ENCODE measurements around the gene GIPR.

Gene GIPR

DNA sequence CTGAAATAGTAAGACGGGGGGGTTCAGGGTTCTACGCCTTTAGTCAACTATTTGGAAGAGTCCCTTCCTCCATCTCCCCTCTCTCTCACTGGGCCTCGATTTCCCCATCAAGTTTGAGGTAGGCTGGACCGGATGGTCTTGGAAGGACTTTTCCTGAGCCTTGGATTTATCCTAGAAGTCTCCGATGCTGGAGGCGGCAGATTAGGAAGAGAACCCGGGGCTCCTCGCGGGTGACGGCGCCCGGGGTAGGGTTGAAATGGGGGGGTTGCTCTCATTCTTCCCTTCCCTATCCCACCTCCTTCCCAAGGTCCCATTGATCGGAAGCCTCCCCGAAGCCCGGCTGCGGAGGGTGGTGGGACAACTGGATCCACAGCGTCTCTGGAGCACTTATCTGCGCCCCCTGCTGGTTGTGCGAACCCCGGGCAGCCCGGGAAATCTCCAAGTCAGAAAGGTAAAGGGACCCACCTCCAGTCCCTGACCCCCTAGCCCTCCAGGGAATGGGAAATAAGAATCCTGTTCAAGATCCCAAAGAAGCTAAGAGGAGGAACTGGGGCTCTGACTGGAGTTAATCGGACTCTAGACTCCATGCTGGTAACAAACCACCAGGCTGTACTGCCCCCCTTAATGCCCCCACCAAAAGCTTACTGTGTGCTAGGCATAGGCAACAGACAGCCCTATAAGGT is 25.2 kb downstream of the GIPR start:
- TF ChIP-seq, protein P1, sequence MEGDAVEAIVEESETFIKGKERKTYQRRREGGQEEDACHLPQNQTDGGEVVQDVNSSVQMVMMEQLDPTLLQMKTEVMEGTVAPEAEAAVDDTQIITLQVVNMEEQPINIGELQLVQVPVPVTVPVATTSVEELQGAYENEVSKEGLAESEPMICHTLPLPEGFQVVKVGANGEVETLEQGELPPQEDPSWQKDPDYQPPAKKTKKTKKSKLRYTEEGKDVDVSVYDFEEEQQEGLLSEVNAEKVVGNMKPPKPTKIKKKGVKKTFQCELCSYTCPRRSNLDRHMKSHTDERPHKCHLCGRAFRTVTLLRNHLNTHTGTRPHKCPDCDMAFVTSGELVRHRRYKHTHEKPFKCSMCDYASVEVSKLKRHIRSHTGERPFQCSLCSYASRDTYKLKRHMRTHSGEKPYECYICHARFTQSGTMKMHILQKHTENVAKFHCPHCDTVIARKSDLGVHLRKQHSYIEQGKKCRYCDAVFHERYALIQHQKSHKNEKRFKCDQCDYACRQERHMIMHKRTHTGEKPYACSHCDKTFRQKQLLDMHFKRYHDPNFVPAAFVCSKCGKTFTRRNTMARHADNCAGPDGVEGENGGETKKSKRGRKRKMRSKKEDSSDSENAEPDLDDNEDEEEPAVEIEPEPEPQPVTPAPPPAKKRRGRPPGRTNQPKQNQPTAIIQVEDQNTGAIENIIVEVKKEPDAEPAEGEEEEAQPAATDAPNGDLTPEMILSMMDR (IDR thresholded peaks at IDR 0.05), result peak; percentile 88
- peak; percentile 85 for DNase-seq (ENCODE audit: low spot score)
- H3K4me3 ChIP-seq, result peak overlapping the region; percentile 85
- H3K27ac ChIP-seq, result peak overlapping the region; percentile 94 to 97

DNA sequence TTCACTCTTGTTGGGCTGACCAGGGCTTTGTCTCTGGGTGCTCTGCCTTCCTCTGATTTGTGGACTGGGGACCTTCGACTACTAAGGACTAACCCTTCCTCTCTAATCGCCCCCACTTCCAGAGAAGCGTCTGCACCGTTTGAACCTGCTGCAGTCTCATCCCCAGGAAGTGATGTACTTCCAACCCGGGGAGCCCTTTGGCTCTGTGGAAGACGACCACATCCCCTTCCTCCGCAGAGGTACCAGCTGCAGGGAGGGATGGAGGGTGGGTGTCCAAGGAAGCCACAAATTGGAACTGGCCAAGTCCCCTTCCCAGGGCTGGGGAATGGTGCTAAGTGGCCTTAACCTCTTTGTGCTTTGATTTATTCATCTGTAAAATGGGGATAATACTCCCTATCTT is 33.7 kb downstream of the GIPR start:
- DNase-seq (ENCODE audit: low spot score), result no peak
- Histone ChIP-seq H3K27ac (no peak overlapping the region), H3K4me3 (no peak overlapping the region)
- TF ChIP-seq, protein P1 (IDR thresholded peaks at IDR 0.05), result no peak

DNA sequence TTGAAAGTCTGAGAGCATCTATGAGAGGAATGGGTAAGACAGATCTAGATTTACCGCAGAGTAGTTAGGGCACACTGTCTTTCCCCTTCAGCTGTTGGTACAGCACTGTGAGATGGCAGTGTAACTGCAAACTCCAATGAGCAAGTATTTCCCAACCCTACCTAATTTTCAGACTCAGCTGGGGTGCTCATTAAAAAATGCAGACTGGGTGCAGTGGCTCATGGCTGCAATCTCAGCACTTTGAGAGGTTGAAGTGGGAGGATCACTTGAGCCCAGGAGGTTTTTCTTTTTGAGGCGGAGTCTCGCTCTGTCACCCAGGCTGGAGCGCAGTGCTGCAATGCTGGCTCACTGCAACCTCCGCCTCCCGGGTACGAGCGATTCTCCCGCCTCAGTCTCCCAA is 37.1 kb downstream of the GIPR start:
- TF ChIP-seq, protein P1 (IDR thresholded peaks at IDR 0.05), result no peak
- no peak overlapping the region for H3K27ac ChIP-seq
- DNase-seq (ENCODE audit: low spot score), result no peak
- no peak overlapping the region for H3K4me3 ChIP-seq

DNA sequence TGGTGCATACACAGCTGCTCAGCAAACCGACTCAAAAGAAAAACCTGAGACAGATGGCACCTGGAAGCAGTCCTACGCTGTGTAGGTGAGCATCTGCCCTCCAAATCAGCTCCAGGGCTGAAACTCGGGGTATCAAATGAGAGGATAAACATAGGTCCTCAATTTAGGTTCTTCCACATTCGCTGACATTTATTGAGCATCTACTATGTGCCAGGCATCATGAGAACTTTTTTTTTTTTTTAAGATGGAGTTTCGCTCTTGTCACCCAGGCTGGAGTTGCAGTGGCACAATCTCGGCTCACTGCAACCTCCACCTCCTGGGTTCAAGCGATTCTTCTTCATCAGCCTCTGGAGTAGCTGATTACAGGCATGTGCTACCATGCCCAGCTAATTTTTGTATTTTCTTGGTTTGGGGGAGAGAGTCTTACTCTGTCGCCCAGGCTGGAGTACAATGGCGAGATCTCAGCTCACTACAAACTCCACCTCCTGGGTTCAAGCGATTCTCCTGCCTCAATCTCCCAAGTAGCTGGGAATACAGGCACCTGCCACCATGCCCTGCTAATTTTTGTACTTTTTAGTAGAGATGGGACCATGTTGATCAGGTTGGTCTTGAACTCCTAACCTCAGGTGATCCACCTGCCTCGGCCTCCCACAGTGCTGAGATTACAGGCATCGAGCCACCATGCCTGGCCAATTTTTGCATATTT is 37.8 kb downstream of the GIPR start:
- TF ChIP-seq, protein P1 (IDR thresholded peaks at IDR 0.05), result no peak
- no peak overlapping the region for H3K4me3 ChIP-seq
- no peak for DNase-seq (ENCODE audit: low spot score)
- H3K27ac ChIP-seq, result no peak overlapping the region

DNA sequence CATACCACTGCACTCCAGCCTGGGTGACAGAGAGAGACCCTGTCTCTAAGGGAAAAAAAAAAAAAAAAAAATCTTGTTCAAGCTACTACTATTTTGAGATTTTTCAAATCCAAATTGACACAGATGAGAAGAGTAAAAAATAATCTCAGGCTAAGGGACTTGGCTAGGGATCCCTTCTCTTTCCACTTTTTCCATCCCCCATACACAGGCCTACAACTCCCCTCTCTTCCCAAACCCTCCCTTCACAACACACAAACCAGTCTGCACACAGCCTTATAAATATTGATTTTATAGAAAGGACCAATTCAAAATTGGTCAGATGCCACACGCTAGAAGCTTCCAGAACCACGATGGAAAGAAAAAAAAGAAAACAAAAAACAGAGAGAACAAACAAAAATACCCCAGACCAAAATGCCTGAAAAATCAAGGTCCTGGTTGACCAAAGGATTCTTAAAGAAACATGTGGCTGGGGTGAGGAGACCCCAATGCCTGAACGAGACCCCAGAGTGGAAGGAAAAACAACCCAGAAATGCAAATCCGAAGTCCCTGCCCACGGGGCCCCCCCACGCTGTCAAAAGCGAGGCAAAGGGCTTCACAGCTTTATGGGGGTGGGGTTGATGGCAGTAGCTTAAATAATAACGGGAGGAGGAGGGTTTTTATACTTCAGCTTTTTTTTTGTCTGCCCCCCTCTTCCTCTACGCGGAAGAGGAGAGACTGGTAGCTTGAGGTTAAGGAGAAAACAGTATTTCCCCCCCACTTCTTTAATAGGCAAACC is 42.5 kb downstream of the GIPR start:
- no peak overlapping the region for H3K27ac ChIP-seq
- TF ChIP-seq, protein P1 (IDR thresholded peaks at IDR 0.05), result no peak

DNA sequence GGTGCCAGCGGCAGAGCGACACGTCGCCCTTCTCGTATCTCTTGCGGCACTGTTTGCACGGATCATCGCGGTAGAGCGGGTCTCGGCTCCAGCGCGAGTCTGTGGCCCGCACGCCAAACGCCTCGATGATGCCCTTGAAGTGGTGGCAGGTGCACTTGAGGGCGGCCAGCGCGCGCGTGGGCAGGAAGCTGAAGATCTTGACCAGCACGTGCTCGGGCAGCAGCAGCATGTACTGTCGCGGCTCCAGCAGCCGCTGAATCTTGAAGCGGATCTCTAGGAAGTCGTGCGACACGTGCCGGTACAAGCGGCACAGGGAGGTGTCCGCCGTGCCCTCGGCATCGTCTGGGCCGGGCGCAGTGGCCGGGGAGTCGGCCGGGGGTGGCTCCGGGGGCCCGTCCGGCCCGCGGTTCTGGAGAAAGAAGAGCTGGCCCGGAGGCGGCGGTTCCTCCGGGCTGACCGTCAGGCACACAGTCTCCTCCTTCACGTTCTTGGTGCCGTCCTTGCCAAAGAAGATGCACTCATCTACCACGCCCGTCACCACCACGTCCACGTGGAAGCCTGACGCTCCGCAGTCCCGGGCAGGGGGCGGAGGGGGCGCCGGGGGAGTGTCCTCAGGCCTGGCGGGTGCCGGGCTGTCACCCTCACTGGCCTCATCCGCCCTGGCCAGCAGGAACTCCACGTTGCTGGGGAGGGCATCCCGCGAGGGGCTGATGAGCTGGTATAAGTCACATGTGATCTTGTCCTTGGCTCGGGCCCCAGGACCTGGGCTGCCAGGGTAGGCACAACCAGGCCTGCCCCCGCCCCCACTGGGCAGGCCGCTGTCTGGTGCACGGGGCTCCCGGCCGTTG is 44.1 kb downstream of the GIPR start:
- Histone ChIP-seq H3K4me3 (no peak overlapping the region), H3K27ac (no peak overlapping the region)
- no peak for DNase-seq (ENCODE audit: low spot score)
- TF ChIP-seq, protein P1 (IDR thresholded peaks at IDR 0.05), result no peak

More for the DNA sequence above, 42.5 kb downstream of the GIPR start:
- no peak for DNase-seq (ENCODE audit: low spot score)
- no peak overlapping the region for H3K4me3 ChIP-seq
